HG03159 (cell line): ENCODE measurements around the gene YPEL4.

Experiments used
- ATAC-seq: cut with Tn5 transposase; IDR thresholded peaks from one replicate; pipeline ENCODE4 v1.9.1; 2021; ENCODE audit warnings: mild to moderate bottlenecking, moderate library complexity; ENCODE audit not compliant: unreplicated experiment

The YPEL4 gene

GRCh38 chr11:57651408-57651807 lies 1.7 kb upstream of the YPEL4 start:
- no peak for ATAC-seq

GRCh38 chr11:57650739-57651090 lies 1.0 kb upstream of the YPEL4 start:
- ATAC-seq = no peak

- no peak for ATAC-seq
Observed at GRCh38 chr11:57648801-57649735, 644 bp downstream of the YPEL4 start.

- no peak for ATAC-seq
Observed at GRCh38 chr11:57647960-57648800, 1.5 kb downstream of the YPEL4 start.

- no peak for ATAC-seq
Observed at GRCh38 chr11:57647372-57647771, 2.3 kb downstream of the YPEL4 start.

GRCh38 chr11:57646799-57647303 lies 2.9 kb downstream of the YPEL4 start:
- ATAC-seq = no peak

- ATAC-seq = no peak
Observed at GRCh38 chr11:57646194-57646798, 3.4 kb downstream of the YPEL4 start.

GRCh38 chr11:57645689-57646085 lies 4.0 kb downstream of the YPEL4 start:
- ATAC-seq = no peak

- ATAC-seq = peak; percentile 45
Observed at GRCh38 chr11:57644748-57645688, 4.7 kb downstream of the YPEL4 start.

- no peak for ATAC-seq
Observed at GRCh38 chr11:57643802-57644201, 5.9 kb downstream of the YPEL4 start.

- no peak for ATAC-seq
Observed at GRCh38 chr11:57641011-57641807, 8.5 kb downstream of the YPEL4 start.

GRCh38 chr11:57640068-57640800 lies 9.5 kb downstream of the YPEL4 start:
- no peak for ATAC-seq

GRCh38 chr11:57639321-57640067 lies 10.2 kb downstream of the YPEL4 start:
- no peak for ATAC-seq

- no peak for ATAC-seq
Observed at GRCh38 chr11:57638811-57639320, 10.8 kb downstream of the YPEL4 start.

- ATAC-seq = no peak
Observed at GRCh38 chr11:57638005-57638781, 11.5 kb downstream of the YPEL4 start.

- ATAC-seq = no peak
Observed at GRCh38 chr11:57637626-57638004, 12.1 kb downstream of the YPEL4 start.

GRCh38 chr11:57635246-57635645 lies 14.5 kb downstream of the YPEL4 start:
- ATAC-seq = no peak
